H1 (cell line): Measurements from ENCODE around the gene NADK2. TPM values are rescaled to one million over a fixed set of nuclear protein-coding genes. Genes with fewer than 3 reads are reported as not detected.

Source experiments
- CTCF ChIA-PET: fragments of 300-600 bp; sonication (Branson Sonifier 250); formaldehyde crosslinking; loops from one replicate; lab custom pipeline; 2021; ENCODE audit not compliant: partially characterized antibody; lab: Charles Lee
- POLR2A ChIA-PET: fragments of 300-600 bp; sonication (Branson Sonifier 250); formaldehyde crosslinking; loops from one replicate; lab custom pipeline; 2021; ENCODE audit warnings: inconsistent platforms; ENCODE audit not compliant: partially characterized antibody; lab: Charles Lee
- DNase-seq, 2 experiments: peaks; one replicate each; pipeline versions ENCODE4 v3.0.0 to v3.0.0-alpha.2; 2010 to 2022; ENCODE audit warnings: low spot score in 2 of 2, low read depth in 1 of 2, mixed read lengths in 1 of 2
- FAIRE-seq: peaks from 2 replicates; lab custom pipeline; 2011; peaks lifted over from hg19 to GRCh38; lab: Jason Lieb, UNC
- H2AFZ ChIP-seq: 2 replicates; pipeline ENCODE4 v1.8.1; 2012; ENCODE audit warnings: low read length, inconsistent platforms
- H2AK5ac ChIP-seq: 2 replicates; pipeline ENCODE4 v1.6.1; 2013; ENCODE audit warnings: low read depth, low read length
- H2BK120ac ChIP-seq: replicated peaks from 2 replicates; pipeline ENCODE3; 2013; ENCODE audit warnings: low read depth, low read length, inconsistent platforms
- H2BK12ac ChIP-seq: 2 replicates; pipeline ENCODE4 v1.6.1; 2013; ENCODE audit warnings: low read depth, low read length
- H2BK15ac ChIP-seq: 2 replicates; pipeline ENCODE4 v1.6.1; 2013; ENCODE audit warnings: low read length
- H2BK20ac ChIP-seq: 2 replicates; pipeline ENCODE4 v1.6.1; 2013; ENCODE audit warnings: low read length
- H2BK5ac ChIP-seq: 2 replicates; pipeline ENCODE4 v1.6.1; 2013; ENCODE audit warnings: low read depth, low read length
- H3K14ac ChIP-seq: 2 replicates; pipeline ENCODE4 v1.6.1; 2013; ENCODE audit warnings: inconsistent platforms; ENCODE audit not compliant: insufficient read length
- H3K18ac ChIP-seq: 2 replicates; pipeline ENCODE4 v1.6.1; 2013; ENCODE audit warnings: low read length; ENCODE audit errors: extremely low read depth
- H3K23ac ChIP-seq: 2 replicates; pipeline ENCODE4 v1.6.1; 2013; ENCODE audit warnings: inconsistent platforms; ENCODE audit not compliant: insufficient read length
- H3K23me2 ChIP-seq: 2 replicates; pipeline ENCODE4 v1.6.1; 2013; ENCODE audit warnings: low read depth, low read length
- H3K27ac ChIP-seq: 2 replicates; pipeline ENCODE4 v1.6.1; 2011; ENCODE audit warnings: low read depth, low read length, inconsistent platforms
- H3K27me3 ChIP-seq, 4 experiments: replicated peaks in 1 of 4; 1 replicate in 1 of 4; 2 replicates in 3 of 4; pipeline versions ENCODE4 v1.6.1 to v1.8.1; 2011 to 2013; ENCODE audit warnings: low read length in 3 of 4, mild to moderate bottlenecking in 3 of 4, inconsistent platforms in 2 of 4, mixed read lengths in 2 of 4, moderate library complexity in 1 of 4; ENCODE audit not compliant: control insufficient read depth in 3 of 4, insufficient read depth in 3 of 4; ENCODE audit errors: extremely low read depth in 1 of 4
- H3K36me3 ChIP-seq, 4 experiments: 2 replicates each; pipeline versions ENCODE4 v1.6.1 to v1.8.1; 2011 to 2013; ENCODE audit warnings: mild to moderate bottlenecking in 4 of 4, low read length in 3 of 4, moderate library complexity in 2 of 4, control low read depth in 1 of 4, inconsistent platforms in 1 of 4; ENCODE audit not compliant: insufficient read depth in 4 of 4, control insufficient read depth in 2 of 4
- H3K4ac ChIP-seq: replicated peaks from 2 replicates; pipeline ENCODE3; 2013; ENCODE audit warnings: low read length, low read depth, mixed read lengths, inconsistent platforms; ENCODE audit not compliant: insufficient read length
- H3K4me1 ChIP-seq, 4 experiments: replicated peaks in 1 of 4; 1 replicate in 1 of 4; 2 replicates in 3 of 4; pipeline versions ENCODE4 v1.6.1 to v1.8.1; 2011 to 2013; ENCODE audit warnings: low read length in 3 of 4, inconsistent platforms in 2 of 4, mixed read lengths in 1 of 4; ENCODE audit not compliant: insufficient read depth in 4 of 4, control insufficient read depth in 3 of 4
- H3K4me2 ChIP-seq, 2 experiments: 2 replicates each; pipeline versions ENCODE4 v1.6.1 to v1.8.1; 2011 to 2013; ENCODE audit warnings: low read depth in 2 of 2, low read length in 2 of 2, control low read depth in 1 of 2, inconsistent platforms in 1 of 2, mild to moderate bottlenecking in 1 of 2; ENCODE audit not compliant: insufficient read depth in 1 of 2
- H3K4me3 ChIP-seq, 4 experiments: fragments of 200-600, 300-600 bp in 1 of 4; sonication (generic), shearing (Covaris generic), sonication (Bioruptor Twin) in 1 of 4; 2 replicates each; pipeline versions ENCODE4 v1.5.1 to v1.8.1; 2011 to 2016; ENCODE audit warnings: low read length in 4 of 4, low read depth in 3 of 4, control low read depth in 2 of 4, inconsistent platforms in 2 of 4, mild to moderate bottlenecking in 2 of 4, mixed read lengths in 1 of 4, moderate library complexity in 1 of 4; ENCODE audit not compliant: insufficient read depth in 2 of 4; ENCODE audit errors: extremely low read depth in 1 of 4
- H3K56ac ChIP-seq: replicated peaks from 2 replicates; pipeline ENCODE3; 2013; ENCODE audit warnings: low read depth, mild to moderate bottlenecking, mixed read lengths, low read length, inconsistent platforms; ENCODE audit not compliant: insufficient read length
- H3K79me1 ChIP-seq: 2 replicates; pipeline ENCODE4 v1.6.1; 2013; ENCODE audit warnings: low read depth, low read length, control low read depth
- H3K79me2 ChIP-seq, 2 experiments: 2 replicates each; pipeline versions ENCODE4 v1.6.1 to v1.8.1; 2012 to 2013; ENCODE audit warnings: low read length in 2 of 2, mild to moderate bottlenecking in 2 of 2, inconsistent platforms in 1 of 2; ENCODE audit not compliant: insufficient read depth in 2 of 2, control insufficient read depth in 1 of 2
- H3K9ac ChIP-seq, 4 experiments: replicated peaks in 1 of 4; 1 replicate in 1 of 4; 2 replicates in 3 of 4; pipeline versions ENCODE4 v1.6.1 to v1.8.1; 2011 to 2013; ENCODE audit warnings: low read depth in 3 of 4, low read length in 3 of 4, control low read depth in 2 of 4, mild to moderate bottlenecking in 2 of 4, moderate library complexity in 2 of 4, inconsistent platforms in 1 of 4; ENCODE audit errors: extremely low read depth in 1 of 4
- H3K9me3 ChIP-seq, 2 experiments: 2 replicates each; pipeline versions ENCODE4 v1.6.1 to v1.8.1; 2012 to 2013; ENCODE audit warnings: mild to moderate bottlenecking in 2 of 2, moderate library complexity in 2 of 2, control low read depth in 1 of 2, inconsistent platforms in 1 of 2, low read depth in 1 of 2, low read length in 1 of 2, mixed read lengths in 1 of 2; ENCODE audit not compliant: insufficient read depth in 2 of 2
- H4K20me1 ChIP-seq, 2 experiments: replicated peaks in 1 of 2; 2 replicates each; pipeline versions ENCODE3 to v1.8.1; 2011 to 2013; ENCODE audit warnings: inconsistent platforms in 2 of 2, low read length in 2 of 2, mild to moderate bottlenecking in 1 of 2; ENCODE audit not compliant: insufficient read depth in 2 of 2, control insufficient read depth in 1 of 2
- H4K5ac ChIP-seq: 2 replicates; pipeline ENCODE4 v1.6.1; 2013; ENCODE audit warnings: low read length, low read depth, mixed read lengths, inconsistent platforms; ENCODE audit not compliant: insufficient read length
- H4K8ac ChIP-seq: 2 replicates; pipeline ENCODE4 v1.8.0; 2013; ENCODE audit warnings: mild to moderate bottlenecking, moderate library complexity, low read length, inconsistent platforms; ENCODE audit not compliant: insufficient read depth; ENCODE audit errors: extremely low read depth
- H4K91ac ChIP-seq: replicated peaks from 2 replicates; pipeline ENCODE3; 2013; ENCODE audit warnings: low read length, mixed read lengths, inconsistent platforms; ENCODE audit not compliant: insufficient read length
- CTBP2 ChIP-seq: IDR thresholded peaks from 2 replicates; pipeline ENCODE4 v1.7.0; 2011; ENCODE audit warnings: borderline replicate concordance, mild to moderate bottlenecking, moderate library complexity, mixed read lengths, low read length; ENCODE audit not compliant: insufficient read depth, insufficient read length
- EGR1 ChIP-seq: IDR thresholded peaks from 2 replicates; pipeline ENCODE4 v1.6.1; 2011; ENCODE audit warnings: low read depth, low read length, borderline replicate concordance
- RXRA ChIP-seq: IDR thresholded peaks from 2 replicates; pipeline ENCODE4 v1.6.1; 2011; ENCODE audit warnings: low read depth, mild to moderate bottlenecking, low read length, moderate library complexity; ENCODE audit not compliant: insufficient read depth
- ZNF274 ChIP-seq: IDR thresholded peaks from 2 replicates; pipeline ENCODE4 v1.7.0; 2012; ENCODE audit warnings: low read length, borderline replicate concordance; ENCODE audit errors: extremely low read depth
- WGBS, 2 experiments: shearing (Covaris generic) in 1 of 2; methylation state at CpG; one replicate each; pipeline versions ENCODE4 v1.1.6 to v1.1.7; 2013 to 2015; ENCODE audit warnings: low lambda C conversion rate in 2 of 2, mixed read lengths in 2 of 2, inconsistent platforms in 1 of 2, low coverage in 1 of 2, missing lambda C conversion rate in 1 of 2; ENCODE audit not compliant: insufficient replicate concordance in 2 of 2, insufficient coverage in 1 of 2, insufficient read length in 1 of 2; ENCODE audit errors: extremely low coverage in 1 of 2, missing lambda C conversion rate in 1 of 2; 5-methylcytosine and 5-hydroxymethylcytosine counted together
- polyA plus RNA-seq, 7 experiments: library from polyadenylated mRNA; depleted of rRNA in 3 of 7; stranded (reverse) in 5 of 7; unstranded in 2 of 7; fragments of >200 nt in 5 of 7; fragments of 200-250 nt in 2 of 7; gene quantifications; 1 replicate in 5 of 7; 2 replicates in 1 of 7; 4 replicates in 1 of 7; pipeline versions ENCODE4 v1.2.1 to v1.2.3, GENCODE V29; 2011 to 2013; ENCODE audit warnings: missing spikeins in 2 of 7, mixed read lengths in 2 of 7
- total RNA-seq: library from RNA; stranded (reverse); fragmentation: NEBNext Ultra II Directional; extraction: Animal tissue kit (Norgen Biotek cat#: 25700); gene quantifications from 2 replicates; pipeline ENCODE4 v1.2.1, GENCODE V29; 2021

Gene NADK2
- total and polyA plus RNA-seq, 2 of the 8 experiments (the other 6 are each of a cell fraction or from before 2014, with no cell fraction given) = 3.4 to 16.1 TPM

DNA sequence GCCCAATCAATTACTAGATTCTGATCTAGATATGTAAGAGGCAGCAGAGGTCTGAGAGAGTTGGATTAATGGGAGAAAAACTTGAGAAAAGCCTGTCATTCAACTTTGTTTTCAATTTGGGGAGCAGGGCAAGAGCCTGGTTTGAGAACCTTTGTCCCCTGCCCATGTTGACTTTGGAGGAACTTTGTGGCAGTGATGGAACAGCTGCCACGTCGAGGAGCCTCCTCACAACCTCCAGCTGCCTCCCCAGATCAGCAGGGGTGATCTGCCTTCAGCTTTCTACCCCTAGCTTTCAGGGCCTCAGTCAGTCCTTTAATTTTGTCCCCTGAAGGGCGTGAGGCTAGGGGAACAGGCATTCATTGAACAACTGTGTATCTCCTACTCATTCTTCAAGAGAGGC, 81.1 kb downstream of the NADK2 start:
- H4K5ac ChIP-seq = no peak overlapping the region
- H4K20me1 ChIP-seq = peaks cover 0 to 7% of the 10 kb centered on the region in 2 experiments
- no peak overlapping the region for H2AFZ ChIP-seq
- no peak overlapping the region for H3K27ac ChIP-seq
- H3K56ac ChIP-seq = no peak overlapping the region
- ChIA-PET CTCF (interaction anchor here (0.9 to 1.3 kb wide), 4 partner anchors 9 to 197 kb away, joined by 3 read pairs; partner anchors contain the start of genes LMBRD2 and SKP2), POLR2A (no interaction called here)
- no peaks in the 10 kb centered on the region for H3K27me3 ChIP-seq
- H2BK12ac ChIP-seq = no peak overlapping the region
- H2AK5ac ChIP-seq = no peak overlapping the region
- peaks cover 4% of the 10 kb centered on the region for H3K79me1 ChIP-seq
- no peak overlapping the region for H2BK5ac ChIP-seq
- no peak for DNase-seq
- peaks cover 2 to 74% (median 44%) of the 10 kb centered on the region in 4 experiments; a peak in 7 of 8 replicates for H3K36me3 ChIP-seq
- no peak overlapping the region for H2BK15ac ChIP-seq
- no peak overlapping the region for H2BK20ac ChIP-seq
- H3K23me2 ChIP-seq = no peaks in the 10 kb centered on the region
- H3K14ac ChIP-seq = no peak overlapping the region
- H3K4ac ChIP-seq = no peak overlapping the region
- H3K23ac ChIP-seq = no peak overlapping the region
- no peak overlapping the region for H3K4me2 ChIP-seq
- no peak overlapping the region for H3K18ac ChIP-seq
- H3K79me2 ChIP-seq = peaks cover 0 to 35% of the 10 kb centered on the region in 2 experiments; a peak in 2 of 4 replicates
- no peak for TF ChIP-seq CTBP2
- no peak for TF ChIP-seq RXRA
- TF ChIP-seq ZNF274 = no peak
- no peak for TF ChIP-seq EGR1
- TF ChIP-seq, all 59 proteins: peak for 0
- Histone ChIP-seq H3K9ac (no peak overlapping the region; a peak in 1 of 7 replicates), H3K4me1 (no peaks in the 10 kb centered on the region), H2BK120ac (no peak overlapping the region), H4K8ac (no peak overlapping the region), H3K9me3 (no peaks in the 10 kb centered on the region), H3K4me3 (no peak overlapping the region), H4K91ac (no peak overlapping the region)
- WGBS, 2 experiments = 89% methylated on average over 3 of the region's 3 CpGs; no CpG with 5 or more reads in 1 of the 2 experiments
- no peak for FAIRE-seq
